Jurkat, Clone E6-1 (cell line): ENCODE results near the gene HLA-DOA.

Experiments
- DNase-seq: peaks from one replicate; pipeline ENCODE4 v3.0.0-alpha.2; 2011; ENCODE audit warnings: low read depth, low spot score
- H3K4me3 ChIP-seq: 2 replicates; pipeline ENCODE4 v1.5.1; 2011; ENCODE audit warnings: mild to moderate bottlenecking, low read length, control low read depth, moderate library complexity

The HLA-DOA gene

GRCh38 chr6:32982702-32983492 is 26.5 kb downstream of the HLA-DOA start:
- no peak for DNase-seq
- no peak overlapping the region for H3K4me3 ChIP-seq

GRCh38 chr6:32982084-32982701 is 27.2 kb downstream of the HLA-DOA start:
- no peak for DNase-seq
- H3K4me3 ChIP-seq = no peak overlapping the region

GRCh38 chr6:32980488-32981038 is 28.8 kb downstream of the HLA-DOA start:
- DNase-seq = no peak
- H3K4me3 ChIP-seq = no peak overlapping the region

- H3K4me3 ChIP-seq = no peak overlapping the region
Measured at GRCh38 chr6:32979720-32980487, 29.5 kb downstream of the HLA-DOA start.

GRCh38 chr6:32977953-32978324 is 31.5 kb downstream of the HLA-DOA start:
- DNase-seq = no peak
- no peak overlapping the region for H3K4me3 ChIP-seq

More at GRCh38 chr6:32979720-32980487, 29.5 kb downstream of the HLA-DOA start:
- DNase-seq = no peak

- no peak overlapping the region for H3K4me3 ChIP-seq
- no peak for DNase-seq
Measured at GRCh38 chr6:32977272-32977952, 32.0 kb downstream of the HLA-DOA start.

- no peak overlapping the region for H3K4me3 ChIP-seq
Measured at GRCh38 chr6:32976334-32977069, 32.9 kb downstream of the HLA-DOA start.

GRCh38 chr6:32975886-32976285 is 33.5 kb downstream of the HLA-DOA start:
- H3K4me3 ChIP-seq = no peak overlapping the region
- no peak for DNase-seq

More at GRCh38 chr6:32976334-32977069, 32.9 kb downstream of the HLA-DOA start:
- no peak for DNase-seq

- no peak for DNase-seq
- peak overlapping the region; percentile 72 for H3K4me3 ChIP-seq
Measured at GRCh38 chr6:32974541-32975308, 34.7 kb downstream of the HLA-DOA start.

GRCh38 chr6:32974016-32974333 is 35.4 kb downstream of the HLA-DOA start:
- H3K4me3 ChIP-seq = peak overlapping the region; percentile 72
- no peak for DNase-seq

GRCh38 chr6:32973144-32974015 is 36.0 kb downstream of the HLA-DOA start:
- H3K4me3 ChIP-seq = peak overlapping the region; percentile 72
- no peak for DNase-seq

GRCh38 chr6:32972353-32973143 is 36.8 kb downstream of the HLA-DOA start:
- H3K4me3 ChIP-seq = peak overlapping the region; percentile 72
- DNase-seq = no peak

- peak; percentile 100 for DNase-seq
Measured at GRCh38 chr6:32971581-32972352, 37.6 kb downstream of the HLA-DOA start.

GRCh38 chr6:32971242-32971580 is 38.2 kb downstream of the HLA-DOA start:
- no peak for DNase-seq
- H3K4me3 ChIP-seq = peak overlapping the region; percentile 95

More at GRCh38 chr6:32971581-32972352, 37.6 kb downstream of the HLA-DOA start:
- H3K4me3 ChIP-seq = peak overlapping the region; percentile 95

GRCh38 chr6:32970413-32971241 is 38.8 kb downstream of the HLA-DOA start:
- H3K4me3 ChIP-seq = peak overlapping the region; percentile 95
- DNase-seq = peak; percentile 78
